SHP77 (cell line): Measurements from ENCODE around the gene TAC4.
A peak's percentile ranks its signal among the peaks of the same experiment; 100 is the strongest.

ENCODE experiments used
- DNase-seq, 2 experiments: peaks; one replicate each; lab custom pipeline; 2025; lab: John Stamatoyannopoulos, UW

The TAC4 gene, protein sequence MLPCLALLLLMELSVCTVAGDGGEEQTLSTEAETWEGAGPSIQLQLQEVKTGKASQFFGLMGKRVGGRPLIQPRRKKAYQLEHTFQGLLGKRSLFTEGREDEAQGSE

GRCh38 chr17:49848019-49848473 is at the start of gene TAC4:
TSS of gene TAC4 (minus strand) at chr17:49848069. CDS start at chr17:49848017, 52 bp downstream.
- no peak for DNase-seq

DNA sequence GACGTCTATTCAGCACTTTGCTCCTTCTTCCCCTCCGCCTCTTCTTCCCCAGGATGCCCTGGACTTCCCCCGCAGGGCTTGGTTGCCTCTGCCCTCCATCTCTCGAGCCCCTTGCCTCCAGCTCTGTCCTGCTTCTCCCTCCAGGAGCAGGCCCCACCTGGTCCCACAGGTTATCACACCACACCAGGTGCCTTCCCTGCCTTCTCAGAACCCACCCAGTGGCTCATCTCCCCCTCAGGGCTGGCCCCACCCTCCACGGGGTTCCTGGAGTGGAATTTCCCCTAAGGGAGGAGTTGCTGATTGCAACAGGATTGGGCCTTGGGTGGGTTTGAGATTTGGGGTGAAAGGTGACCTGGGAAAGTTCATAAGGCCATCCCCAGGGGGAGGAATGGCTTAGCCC is 49.0 kb upstream of the TAC4 start:
- DNase-seq = no peak

DNA sequence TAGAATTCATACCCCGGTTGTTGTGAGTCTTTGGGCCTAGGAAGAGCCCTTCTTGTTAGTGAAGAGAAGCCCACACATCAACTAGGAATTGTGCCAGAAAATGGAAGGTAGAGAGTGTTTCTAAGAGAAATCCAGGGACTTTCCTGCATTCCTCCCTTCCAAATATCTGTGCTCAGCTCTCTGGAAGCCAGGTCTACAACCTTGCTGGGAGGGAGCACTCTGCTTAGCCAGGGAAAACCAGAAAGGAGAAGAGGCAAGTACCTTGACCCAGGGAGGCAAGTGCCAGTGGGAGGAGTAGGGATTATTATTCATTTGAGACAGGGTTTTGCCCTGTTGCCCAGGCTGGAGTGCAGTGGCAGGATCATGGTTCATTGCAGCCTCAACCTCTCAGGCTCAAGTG is 48.4 kb upstream of the TAC4 start:
- DNase-seq = no peak

DNA sequence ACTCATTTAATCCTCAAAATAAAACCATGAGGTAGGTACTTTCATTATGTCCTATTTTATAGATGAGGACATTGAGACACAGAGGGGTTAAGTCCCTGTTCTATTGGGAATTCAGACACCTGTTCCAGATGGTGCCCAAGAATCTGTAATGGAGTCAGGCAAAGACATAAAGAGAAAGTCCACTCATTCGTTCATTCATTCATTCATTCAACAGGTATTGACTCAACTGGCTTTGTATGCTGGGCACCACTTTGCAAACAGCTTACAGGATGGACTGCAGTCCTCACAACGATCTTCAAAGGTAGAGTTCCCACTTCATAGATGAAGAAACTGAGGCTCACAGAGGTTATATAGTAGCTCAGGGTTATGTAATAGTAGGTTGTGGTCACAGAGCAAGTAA is 47.9 kb upstream of the TAC4 start:
- no peak for DNase-seq

DNA sequence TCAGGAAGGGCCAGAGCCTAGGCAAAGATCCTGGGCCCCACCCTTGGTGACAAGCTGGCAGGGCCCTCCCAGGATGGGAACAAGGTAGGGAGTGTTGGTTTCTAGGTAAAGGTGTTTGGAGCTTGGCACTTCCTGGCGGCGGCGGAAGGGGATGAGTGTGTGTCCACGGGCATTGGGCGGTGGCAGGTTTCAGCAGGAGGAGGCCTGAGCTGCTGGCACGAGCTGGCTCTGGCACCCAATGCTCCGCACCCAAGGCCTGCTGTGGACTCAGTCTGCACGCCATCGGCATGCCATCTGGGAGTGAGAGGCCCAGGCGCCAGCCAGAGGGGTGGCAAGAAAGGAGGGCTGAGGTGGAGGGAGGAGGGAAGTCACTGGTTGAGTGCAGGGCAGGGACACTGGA is 46.9 kb upstream of the TAC4 start:
- DNase-seq = no peak

DNA sequence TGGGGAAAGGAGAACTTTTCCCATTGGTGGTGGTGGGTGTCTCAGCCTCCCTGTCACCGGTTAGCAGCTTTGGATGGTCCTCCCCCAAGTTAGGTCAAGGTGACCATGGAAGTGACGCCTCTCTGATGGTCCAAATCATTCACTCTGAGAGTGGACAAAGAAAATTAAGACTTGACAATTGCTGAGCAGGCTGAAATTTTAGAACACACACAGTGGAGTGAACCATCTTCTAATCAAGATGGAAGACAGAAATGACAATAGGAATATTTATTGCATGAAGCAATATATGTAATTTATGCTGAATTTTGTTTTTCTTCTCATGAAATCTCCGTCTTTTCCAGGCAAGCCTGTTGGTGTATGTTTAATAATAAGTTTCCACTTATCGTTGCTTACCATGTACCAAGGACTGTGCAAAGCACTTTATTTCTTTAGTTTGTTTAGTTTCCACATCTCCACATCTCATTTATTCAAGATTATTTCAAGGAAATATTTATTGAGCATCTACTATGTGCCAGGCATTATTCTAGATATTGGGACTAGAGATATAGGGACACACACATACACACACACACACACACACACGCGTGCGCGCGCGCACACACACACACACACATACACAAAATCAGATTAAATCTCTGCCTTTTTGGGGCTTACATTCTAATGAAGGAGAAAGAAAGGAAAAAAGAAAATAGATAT is 44.0 kb upstream of the TAC4 start:
- DNase-seq = no peak

DNA sequence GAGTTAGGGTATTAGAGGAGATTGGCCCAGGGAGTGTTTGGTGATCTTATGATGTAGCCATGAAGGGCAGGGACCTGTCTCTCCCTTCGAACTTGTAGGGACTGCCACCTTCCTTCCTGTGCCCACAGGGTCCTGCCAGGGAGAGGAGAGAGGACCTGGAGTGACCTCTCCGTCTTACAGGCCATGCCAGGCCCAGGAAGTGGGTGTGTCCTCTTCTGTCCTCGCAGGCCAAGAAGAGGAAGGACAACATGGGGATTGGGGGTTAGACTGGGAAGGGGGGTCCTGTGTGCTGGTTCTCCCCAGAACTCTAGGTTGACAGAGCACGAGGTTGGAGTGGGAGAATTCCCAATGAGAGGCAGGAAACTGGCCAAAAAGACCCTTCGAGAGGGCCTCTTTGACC is 43.4 kb upstream of the TAC4 start:
- no peak for DNase-seq

GRCh38 chr17:49890852-49891251 is 43.0 kb upstream of the TAC4 start:
- no peak for DNase-seq

DNA sequence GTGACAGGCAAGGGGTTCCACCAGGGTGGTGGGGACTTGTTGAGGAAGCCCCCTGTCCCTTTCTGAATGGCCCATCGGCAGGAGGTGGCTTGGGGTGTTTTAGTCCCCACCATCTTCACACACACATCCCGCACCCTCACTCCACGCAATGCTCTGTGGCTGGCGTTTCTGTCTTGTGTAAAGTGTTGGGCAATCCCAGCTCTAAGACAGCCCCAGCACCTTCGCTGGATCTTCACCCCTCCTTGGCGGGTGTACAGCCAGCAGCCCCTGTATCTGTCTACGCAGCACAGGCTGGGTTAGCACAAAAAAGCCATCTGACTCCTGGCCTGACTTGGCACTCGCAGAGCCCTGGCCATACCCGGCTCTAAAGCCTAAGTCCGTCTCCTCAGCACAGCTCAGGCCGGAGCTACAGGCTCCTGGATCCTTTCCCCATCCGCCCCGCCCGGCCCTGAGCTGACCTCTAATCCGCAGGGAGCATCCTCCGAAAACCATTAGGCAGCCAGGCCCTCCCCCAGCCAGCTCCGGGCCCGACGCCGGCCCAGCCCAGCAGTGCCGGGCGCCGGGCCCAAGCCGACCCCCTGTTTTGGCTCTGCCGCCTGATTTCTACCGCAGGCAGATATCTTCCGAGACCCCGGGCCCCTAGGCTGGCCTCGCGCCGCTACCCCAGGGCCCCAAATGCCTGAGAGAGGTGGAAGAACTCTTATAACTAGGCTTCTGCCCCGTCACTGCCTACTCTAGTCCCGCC is 42.4 kb upstream of the TAC4 start:
- DNase-seq = no peak

GRCh38 chr17:49889500-49889899 is 41.6 kb upstream of the TAC4 start:
- DNase-seq = no peak

- DNase-seq = no peak
Measured at GRCh38 chr17:49887744-49888360, 40.0 kb upstream of the TAC4 start.

DNA sequence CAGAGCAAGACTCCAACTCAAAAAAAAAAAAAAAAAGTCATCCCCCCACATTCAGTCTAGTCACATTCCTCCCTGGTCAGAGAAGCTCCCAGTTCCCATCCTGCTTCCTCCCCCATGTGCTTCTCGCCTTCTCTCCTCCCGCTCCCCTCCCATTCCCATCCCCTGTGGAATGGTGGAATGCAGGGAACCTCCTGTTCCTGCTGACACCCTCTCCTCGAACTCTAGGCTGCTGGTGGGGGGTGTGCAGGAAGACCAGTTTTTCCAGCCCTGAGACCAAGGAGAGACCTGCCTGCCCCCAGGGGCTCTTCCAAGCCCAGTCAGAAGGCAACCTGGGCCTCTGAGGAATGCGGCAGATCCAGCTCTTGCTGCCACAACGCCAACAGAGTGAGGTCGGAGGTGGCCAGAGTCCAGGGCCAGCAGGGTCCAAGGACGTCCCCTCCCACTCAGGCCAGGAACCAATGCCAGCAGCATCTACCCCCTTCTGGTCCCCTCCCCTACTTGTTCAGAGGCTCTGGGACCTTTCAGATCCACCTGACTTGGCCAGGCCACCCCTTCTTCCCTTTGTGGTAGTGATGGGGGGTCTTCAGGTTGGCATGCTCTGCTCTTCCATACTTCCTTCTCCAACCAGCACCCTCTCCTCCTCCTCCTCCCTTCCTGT is 39.3 kb upstream of the TAC4 start:
- no peak for DNase-seq

- no peak for DNase-seq
Measured at GRCh38 chr17:49886036-49886435, 38.2 kb upstream of the TAC4 start.

DNA sequence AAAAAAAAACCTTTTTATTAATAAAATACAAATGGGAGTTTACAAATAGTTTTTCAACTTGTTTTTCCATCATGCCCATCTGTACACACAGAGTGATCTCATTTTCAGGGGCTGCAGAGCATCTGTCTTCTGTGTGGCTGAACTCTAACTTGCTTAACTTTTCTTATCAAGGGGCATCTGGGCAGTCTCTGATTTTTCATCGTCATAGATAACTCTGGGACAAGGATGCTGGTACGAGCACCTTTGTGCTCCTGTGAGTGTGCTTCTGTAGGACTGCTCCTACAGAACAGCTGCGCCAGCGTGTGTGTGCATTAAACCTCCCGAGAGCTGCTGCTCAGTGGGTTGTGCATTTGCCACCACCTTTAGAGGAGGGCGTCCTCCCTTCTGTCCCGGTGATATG is 34.6 kb upstream of the TAC4 start:
- DNase-seq = no peak

GRCh38 chr17:49881054-49881402 is 33.2 kb upstream of the TAC4 start:
- DNase-seq = no peak

GRCh38 chr17:49880291-49881053 is 32.6 kb upstream of the TAC4 start:
- peak; percentile 46 to 62 for DNase-seq

DNA sequence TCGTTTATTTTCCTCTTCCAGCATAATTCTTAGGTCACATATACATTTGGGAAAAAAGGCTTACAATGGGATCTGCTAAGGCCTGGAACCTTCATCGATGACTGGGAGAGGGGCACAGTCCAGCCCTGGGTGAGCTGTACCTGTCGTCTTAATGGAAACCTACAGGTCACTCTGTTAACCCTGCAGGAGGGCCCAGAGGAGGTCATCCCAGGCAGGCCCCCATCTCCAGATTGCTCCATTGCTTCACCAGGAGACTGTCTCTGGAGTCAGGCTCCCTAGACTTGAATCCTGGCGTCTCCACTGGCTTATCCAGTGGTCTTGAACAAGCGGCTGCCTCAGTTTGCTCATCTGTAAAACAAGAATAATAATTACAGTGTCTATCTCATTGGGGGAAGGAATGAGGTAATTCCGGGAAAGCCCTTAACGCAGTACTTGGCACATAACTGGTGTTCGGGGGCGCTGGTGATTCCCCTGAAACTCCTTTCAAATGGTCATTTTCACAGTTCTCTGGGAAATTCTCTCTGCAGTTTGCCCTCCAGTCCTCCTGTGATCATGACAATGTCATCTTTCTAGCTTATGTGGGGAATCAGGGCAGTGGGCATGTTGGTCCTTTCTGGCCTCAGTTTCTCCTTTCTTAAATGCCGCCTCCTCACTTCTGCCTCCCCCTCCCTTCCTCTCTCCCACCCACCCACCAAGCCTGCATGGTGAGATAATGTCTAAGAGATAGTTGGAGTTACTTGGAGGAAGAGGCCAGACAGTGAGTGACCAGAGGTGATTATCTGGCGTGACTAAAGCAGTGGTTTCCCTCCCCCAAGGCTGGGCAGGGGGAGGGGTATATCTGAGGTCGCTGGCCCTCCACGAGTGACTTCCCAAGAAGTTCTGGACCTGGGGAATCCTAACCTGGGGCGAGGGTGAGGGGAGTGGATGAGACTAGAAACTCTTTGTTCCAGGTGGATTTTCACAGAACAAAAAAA is 31.3 kb upstream of the TAC4 start:
- DNase-seq = no peak

GRCh38 chr17:49875685-49876084 is 27.8 kb upstream of the TAC4 start:
- DNase-seq = no peak

DNA sequence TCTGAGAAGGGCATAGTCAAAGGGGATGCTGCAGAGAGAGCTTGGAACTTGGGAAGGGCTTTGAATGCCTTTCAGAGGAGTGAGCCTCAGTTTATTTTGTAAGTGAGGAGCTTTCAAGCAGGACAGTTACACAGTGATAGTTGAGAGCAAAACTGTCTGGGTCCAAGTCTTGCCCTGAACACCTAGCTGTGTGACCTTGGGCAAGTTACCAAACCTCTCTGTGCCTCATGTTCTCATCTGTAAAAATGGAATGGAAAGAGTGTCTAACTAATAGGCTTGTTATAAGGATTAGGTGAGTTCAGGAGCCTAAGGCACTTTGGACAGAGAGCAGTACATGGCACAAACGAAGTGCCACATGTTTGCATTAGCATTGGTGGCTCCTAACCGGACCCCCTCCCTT is 27.0 kb upstream of the TAC4 start:
- no peak for DNase-seq

DNA sequence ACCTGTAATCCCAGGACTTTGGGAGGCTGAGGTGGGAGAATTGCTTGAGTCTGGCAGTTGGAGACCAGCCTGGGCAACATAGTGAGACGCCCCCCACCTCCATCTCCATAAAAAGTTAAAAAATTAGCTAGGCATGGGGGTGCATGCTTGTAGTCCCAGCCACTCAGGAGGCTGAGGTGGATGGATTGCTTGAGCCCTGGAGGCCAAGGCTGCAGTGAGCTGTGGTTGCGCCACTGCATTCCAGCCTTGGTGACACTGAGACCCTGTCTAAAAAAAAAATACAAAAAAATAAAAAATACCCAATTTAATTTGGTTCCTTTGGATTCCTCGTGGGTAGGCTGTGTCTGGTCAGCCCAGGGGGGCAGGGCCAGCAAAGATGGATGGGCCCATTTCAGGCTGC is 26.1 kb upstream of the TAC4 start:
- DNase-seq = no peak

- DNase-seq = no peak
Measured at GRCh38 chr17:49873466-49873865, 25.6 kb upstream of the TAC4 start.
